ENCODE measurements around the gene MMP8. TPM values are rescaled to one million over a fixed set of nuclear protein-coding genes. Genes with fewer than 3 reads are reported as not detected.

The MMP8 gene
- total RNA-seq, 1 experiment from 2014 or later: not detected

DNA sequence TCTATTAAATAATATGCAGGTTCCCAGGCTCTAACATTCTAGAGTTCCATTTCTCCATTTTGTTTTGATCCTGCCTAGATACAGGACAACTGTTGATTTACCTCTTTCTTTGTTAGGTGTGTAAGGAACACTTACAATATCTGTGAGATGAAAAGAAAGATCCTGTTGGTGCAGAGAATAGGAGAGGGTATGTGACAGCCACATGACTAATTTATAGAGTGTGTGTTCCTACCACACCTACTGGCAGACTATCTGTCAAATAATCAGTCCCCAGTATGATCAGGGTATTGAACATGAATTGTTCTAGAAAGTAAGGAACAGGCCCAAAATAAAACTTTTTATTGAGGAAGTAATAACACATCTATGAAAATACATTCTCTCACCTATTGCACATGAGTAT, 45.4 kb upstream of the MMP8 start:
- ChIA-PET POLR2A (ENCODE audit: unreplicated experiment) (no interaction called here), CTCF (no interaction called here)
- Histone ChIP-seq H3K27me3 (ENCODE audit: insufficient read depth, low read depth) (no peaks in the 10 kb centered on the region), H3K36me3 (ENCODE audit: low read depth) (no peaks in the 10 kb centered on the region), H3K9me2 (ENCODE audit: insufficient read depth) (no peaks in the 10 kb centered on the region), H2AFZ (no peak overlapping the region), H3K79me2 (ENCODE audit: low read depth) (no peaks in the 10 kb centered on the region), H3F3A (ENCODE audit: insufficient read depth, low read depth) (no peaks in the 10 kb centered on the region), H3K9me3 (ENCODE audit: insufficient read depth, low read depth) (no peaks in the 10 kb centered on the region), H3K4me2 (no peak overlapping the region), H3K4me1 (replicated peaks; ENCODE audit: insufficient read depth) (no peaks in the 10 kb centered on the region), H3K4me3 (no peak overlapping the region), H3K27ac (no peak overlapping the region), H4K20me1 (ENCODE audit: insufficient read depth) (no peaks in the 10 kb centered on the region)
- no TSS peak for BruUV-seq (replicated peaks)
- intact Hi-C loops (cut with micrococcal nuclease; ENCODE audit: unreplicated experiment): no loop called here
- TF ChIP-seq, protein P1, sequence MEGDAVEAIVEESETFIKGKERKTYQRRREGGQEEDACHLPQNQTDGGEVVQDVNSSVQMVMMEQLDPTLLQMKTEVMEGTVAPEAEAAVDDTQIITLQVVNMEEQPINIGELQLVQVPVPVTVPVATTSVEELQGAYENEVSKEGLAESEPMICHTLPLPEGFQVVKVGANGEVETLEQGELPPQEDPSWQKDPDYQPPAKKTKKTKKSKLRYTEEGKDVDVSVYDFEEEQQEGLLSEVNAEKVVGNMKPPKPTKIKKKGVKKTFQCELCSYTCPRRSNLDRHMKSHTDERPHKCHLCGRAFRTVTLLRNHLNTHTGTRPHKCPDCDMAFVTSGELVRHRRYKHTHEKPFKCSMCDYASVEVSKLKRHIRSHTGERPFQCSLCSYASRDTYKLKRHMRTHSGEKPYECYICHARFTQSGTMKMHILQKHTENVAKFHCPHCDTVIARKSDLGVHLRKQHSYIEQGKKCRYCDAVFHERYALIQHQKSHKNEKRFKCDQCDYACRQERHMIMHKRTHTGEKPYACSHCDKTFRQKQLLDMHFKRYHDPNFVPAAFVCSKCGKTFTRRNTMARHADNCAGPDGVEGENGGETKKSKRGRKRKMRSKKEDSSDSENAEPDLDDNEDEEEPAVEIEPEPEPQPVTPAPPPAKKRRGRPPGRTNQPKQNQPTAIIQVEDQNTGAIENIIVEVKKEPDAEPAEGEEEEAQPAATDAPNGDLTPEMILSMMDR (conservative IDR thresholded peaks at IDR 0.05): no peak
- TF ChIP-seq EZH2 (IDR thresholded peaks at IDR 0.05; ENCODE audit: low read depth): no peak
- no peak for DNase-seq

DNA sequence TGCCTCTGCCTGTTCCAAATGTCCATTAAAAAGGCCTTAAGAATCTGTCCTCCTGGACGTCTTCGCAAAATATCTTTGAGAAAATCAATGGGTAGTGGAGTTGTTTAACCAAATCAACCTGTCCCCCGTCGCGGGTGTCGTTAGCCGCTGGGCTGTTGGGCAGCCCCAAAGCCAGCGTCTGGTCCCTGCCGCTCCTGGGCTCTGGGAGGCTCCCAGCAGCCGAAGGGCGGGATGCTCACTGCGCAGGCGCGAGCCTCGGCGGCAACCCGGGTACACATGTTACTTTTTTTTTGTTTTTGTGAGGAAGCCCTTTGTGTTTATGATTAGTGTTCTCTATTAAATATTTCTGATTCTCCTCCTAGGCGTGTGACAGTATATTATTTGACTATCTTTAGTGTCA, 43.0 kb upstream of the MMP8 start:
- H3K4me2 ChIP-seq: no peak overlapping the region
- no peak for DNase-seq
- H2AFZ ChIP-seq: no peak overlapping the region
- H3K9me3 ChIP-seq (ENCODE audit: insufficient read depth, low read depth): no peaks in the 10 kb centered on the region
- no peaks in the 10 kb centered on the region for H3K4me1 ChIP-seq (replicated peaks; ENCODE audit: insufficient read depth)
- no peaks in the 10 kb centered on the region for H3K79me2 ChIP-seq (ENCODE audit: low read depth)
- H3K27ac ChIP-seq: no peak overlapping the region
- BruUV-seq (replicated peaks): no TSS peak
- H3F3A ChIP-seq (ENCODE audit: insufficient read depth, low read depth): no peaks in the 10 kb centered on the region; the same call in 1 of the 2 replicates
- ChIA-PET CTCF (no interaction called here), POLR2A (ENCODE audit: unreplicated experiment) (no interaction called here)
- H3K27me3 ChIP-seq (ENCODE audit: insufficient read depth, low read depth): peaks cover 6% of the 10 kb centered on the region; the same call in 1 of the 2 replicates
- no peaks in the 10 kb centered on the region for H3K36me3 ChIP-seq (ENCODE audit: low read depth)
- intact Hi-C loops (cut with micrococcal nuclease; ENCODE audit: unreplicated experiment): no loop called here
- H4K20me1 ChIP-seq (ENCODE audit: insufficient read depth): no peaks in the 10 kb centered on the region
- TF ChIP-seq, protein P1 (conservative IDR thresholded peaks at IDR 0.05): no peak
- no peak for TF ChIP-seq EZH2 (IDR thresholded peaks at IDR 0.05; ENCODE audit: low read depth)
- H3K4me3 ChIP-seq: no peak overlapping the region
- H3K9me2 ChIP-seq (ENCODE audit: insufficient read depth): no peaks in the 10 kb centered on the region

DNA sequence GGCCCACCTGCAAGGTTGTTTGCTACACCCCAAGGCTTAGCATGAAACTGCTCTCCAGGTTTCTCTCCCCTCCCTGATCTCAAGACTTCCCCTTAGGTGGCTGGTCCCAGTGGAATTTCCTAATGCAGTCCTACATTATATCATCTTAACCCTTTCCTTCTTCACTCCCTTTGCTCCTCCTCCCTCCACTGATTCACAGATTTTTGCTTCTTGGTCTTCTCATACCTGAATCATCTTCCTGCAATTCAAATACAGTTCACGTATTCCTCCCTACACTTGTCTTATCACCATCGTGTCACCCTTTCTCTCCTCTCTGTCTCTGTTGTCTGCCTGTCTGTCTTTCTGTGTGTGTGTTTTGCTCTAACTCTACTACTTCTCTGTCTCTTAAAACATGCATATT, 38.7 kb upstream of the MMP8 start:
- Histone ChIP-seq H3K4me1 (replicated peaks; ENCODE audit: insufficient read depth) (peaks cover 27% of the 10 kb centered on the region), H3K9me2 (ENCODE audit: insufficient read depth) (no peaks in the 10 kb centered on the region; the same call in 1 of the 2 replicates), H3K36me3 (ENCODE audit: low read depth) (no peaks in the 10 kb centered on the region), H4K20me1 (ENCODE audit: insufficient read depth) (no peaks in the 10 kb centered on the region), H3K4me2 (no peak overlapping the region), H3K4me3 (no peak overlapping the region), H3K9me3 (ENCODE audit: insufficient read depth, low read depth) (no peaks in the 10 kb centered on the region), H3K27ac (no peak overlapping the region), H3F3A (ENCODE audit: insufficient read depth, low read depth) (peaks cover 16% of the 10 kb centered on the region; the same call in 1 of the 2 replicates), H3K27me3 (ENCODE audit: insufficient read depth, low read depth) (peaks cover 6% of the 10 kb centered on the region; the same call in 1 of the 2 replicates), H3K79me2 (ENCODE audit: low read depth) (no peaks in the 10 kb centered on the region), H2AFZ (no peak overlapping the region)
- intact Hi-C loops (cut with micrococcal nuclease; ENCODE audit: unreplicated experiment): no loop called here
- DNase-seq: no peak
- no TSS peak for BruUV-seq (replicated peaks)
- TF ChIP-seq, protein P1 (conservative IDR thresholded peaks at IDR 0.05): no peak
- TF ChIP-seq EZH2 (IDR thresholded peaks at IDR 0.05; ENCODE audit: low read depth): no peak
- POLR2A ChIA-PET (ENCODE audit: unreplicated experiment): no interaction called here
- CTCF ChIA-PET: no interaction called here
